ENCODE data around the gene IRF2BP1. TPM values are rescaled to one million over a fixed set of nuclear protein-coding genes. Genes with fewer than 3 reads are reported as not detected.

IRF2BP1 gene
- total and polyA plus RNA-seq, 2 of the 13 experiments (the other 11 are each of a cell fraction or from before 2014, with no cell fraction given): 4.3 to 14.3 TPM

DNA sequence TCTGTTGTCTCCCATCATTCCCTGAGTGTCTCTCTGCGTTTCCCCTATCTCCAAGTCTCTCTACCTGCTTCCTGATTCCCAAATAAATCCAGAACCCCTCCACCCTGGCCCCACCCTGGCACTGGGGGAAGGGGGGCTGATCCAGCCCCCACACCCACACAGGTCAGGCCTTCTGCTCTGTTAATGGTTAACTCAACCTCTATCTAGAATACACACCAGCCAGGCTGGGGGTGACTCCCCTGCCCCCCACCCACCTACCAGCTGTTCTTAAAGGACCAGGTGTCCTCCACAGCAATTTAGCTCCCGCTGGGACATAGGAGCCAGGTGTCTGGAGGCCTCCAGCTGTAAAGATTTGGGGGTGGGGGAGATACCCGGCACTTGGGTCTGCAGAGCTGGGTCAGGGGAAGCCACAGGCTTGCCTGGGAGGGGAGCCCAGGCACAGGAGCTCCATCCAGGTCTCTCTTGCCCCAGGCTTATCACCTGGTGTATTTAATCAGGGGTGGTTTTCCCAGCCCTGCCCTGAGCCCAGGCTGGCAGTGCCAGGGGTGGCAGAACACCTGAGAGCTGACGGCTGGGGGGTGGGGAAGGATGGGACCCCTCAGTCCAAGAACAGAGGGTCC is 3.9 kb downstream of the IRF2BP1 start (continued):
- peak; percentile 62; the same call in 1 of the 2 replicates for TF ChIP-seq ZNF605 (CRISPR knock-in tag; IDR thresholded peaks at IDR 0.05)
- 0 out of 2 replicates have a peak, but pooled peaks have one; percentile 30 for TF ChIP-seq ZNF572 (CRISPR knock-in tag; IDR thresholded peaks at IDR 0.05)
- TF ChIP-seq FIP1L1 (IDR thresholded peaks at IDR 0.05; ENCODE audit: borderline replicate concordance, insufficient read depth, low read depth, low read length): no peak
- TF ChIP-seq PHF20 (CRISPR knock-in tag; IDR thresholded peaks at IDR 0.05): no peak
- no peak for TF ChIP-seq GPN1 (CRISPR knock-in tag; IDR thresholded peaks at IDR 0.05; ENCODE audit: borderline replicate concordance)
- TF ChIP-seq JDP2 (CRISPR knock-in tag; IDR thresholded peaks at IDR 0.05; ENCODE audit: borderline replicate concordance): no peak; the same call in 1 of the 2 replicates
- TF ChIP-seq ZNF549 (CRISPR knock-in tag; IDR thresholded peaks at IDR 0.05): no peak
- TF ChIP-seq HNRNPLL (IDR thresholded peaks at IDR 0.05; ENCODE audit: low read depth, low read length, poor library complexity, severe bottlenecking): no peak
- no peak for TF ChIP-seq RFX5 (IDR thresholded peaks at IDR 0.05; ENCODE audit: low read depth, low read length)
- peak in 1 of 2 experiments; percentile 19; a peak in 2 of 4 replicates for TF ChIP-seq NR2F1 (CRISPR knock-in tag; IDR thresholded peaks at IDR 0.05)
- TF ChIP-seq, protein P1, sequence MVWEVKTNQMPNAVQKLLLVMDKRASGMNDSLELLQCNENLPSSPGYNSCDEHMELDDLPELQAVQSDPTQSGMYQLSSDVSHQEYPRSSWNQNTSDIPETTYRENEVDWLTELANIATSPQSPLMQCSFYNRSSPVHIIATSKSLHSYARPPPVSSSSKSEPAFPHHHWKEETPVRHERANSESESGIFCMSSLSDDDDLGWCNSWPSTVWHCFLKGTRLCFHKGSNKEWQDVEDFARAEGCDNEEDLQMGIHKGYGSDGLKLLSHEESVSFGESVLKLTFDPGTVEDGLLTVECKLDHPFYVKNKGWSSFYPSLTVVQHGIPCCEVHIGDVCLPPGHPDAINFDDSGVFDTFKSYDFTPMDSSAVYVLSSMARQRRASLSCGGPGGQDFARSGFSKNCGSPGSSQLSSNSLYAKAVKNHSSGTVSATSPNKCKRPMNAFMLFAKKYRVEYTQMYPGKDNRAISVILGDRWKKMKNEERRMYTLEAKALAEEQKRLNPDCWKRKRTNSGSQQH (CRISPR knock-in tag; IDR thresholded peaks at IDR 0.05; ENCODE audit: low read depth): 0 out of 2 replicates have a peak, but pooled peaks have one; percentile 57
- TF ChIP-seq IRX3 (CRISPR knock-in tag; IDR thresholded peaks at IDR 0.05; ENCODE audit: borderline replicate concordance, low read depth): no peak
- TF ChIP-seq, protein P2, sequence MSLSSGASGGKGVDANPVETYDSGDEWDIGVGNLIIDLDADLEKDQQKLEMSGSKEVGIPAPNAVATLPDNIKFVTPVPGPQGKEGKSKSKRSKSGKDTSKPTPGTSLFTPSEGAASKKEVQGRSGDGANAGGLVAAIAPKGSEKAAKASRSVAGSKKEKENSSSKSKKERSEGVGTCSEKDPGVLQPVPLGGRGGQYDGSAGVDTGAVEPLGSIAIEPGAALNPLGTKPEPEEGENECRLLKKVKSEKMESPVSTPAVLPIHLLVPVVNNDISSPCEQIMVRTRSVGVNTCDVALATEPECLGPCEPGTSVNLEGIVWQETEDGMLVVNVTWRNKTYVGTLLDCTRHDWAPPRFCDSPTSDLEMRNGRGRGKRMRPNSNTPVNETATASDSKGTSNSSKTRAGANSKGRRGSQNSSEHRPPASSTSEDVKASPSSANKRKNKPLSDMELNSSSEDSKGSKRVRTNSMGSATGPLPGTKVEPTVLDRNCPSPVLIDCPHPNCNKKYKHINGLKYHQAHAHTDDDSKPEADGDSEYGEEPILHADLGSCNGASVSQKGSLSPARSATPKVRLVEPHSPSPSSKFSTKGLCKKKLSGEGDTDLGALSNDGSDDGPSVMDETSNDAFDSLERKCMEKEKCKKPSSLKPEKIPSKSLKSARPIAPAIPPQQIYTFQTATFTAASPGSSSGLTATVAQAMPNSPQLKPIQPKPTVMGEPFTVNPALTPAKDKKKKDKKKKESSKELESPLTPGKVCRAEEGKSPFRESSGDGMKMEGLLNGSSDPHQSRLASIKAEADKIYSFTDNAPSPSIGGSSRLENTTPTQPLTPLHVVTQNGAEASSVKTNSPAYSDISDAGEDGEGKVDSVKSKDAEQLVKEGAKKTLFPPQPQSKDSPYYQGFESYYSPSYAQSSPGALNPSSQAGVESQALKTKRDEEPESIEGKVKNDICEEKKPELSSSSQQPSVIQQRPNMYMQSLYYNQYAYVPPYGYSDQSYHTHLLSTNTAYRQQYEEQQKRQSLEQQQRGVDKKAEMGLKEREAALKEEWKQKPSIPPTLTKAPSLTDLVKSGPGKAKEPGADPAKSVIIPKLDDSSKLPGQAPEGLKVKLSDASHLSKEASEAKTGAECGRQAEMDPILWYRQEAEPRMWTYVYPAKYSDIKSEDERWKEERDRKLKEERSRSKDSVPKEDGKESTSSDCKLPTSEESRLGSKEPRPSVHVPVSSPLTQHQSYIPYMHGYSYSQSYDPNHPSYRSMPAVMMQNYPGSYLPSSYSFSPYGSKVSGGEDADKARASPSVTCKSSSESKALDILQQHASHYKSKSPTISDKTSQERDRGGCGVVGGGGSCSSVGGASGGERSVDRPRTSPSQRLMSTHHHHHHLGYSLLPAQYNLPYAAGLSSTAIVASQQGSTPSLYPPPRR (CRISPR knock-in tag; IDR thresholded peaks at IDR 0.05; ENCODE audit: borderline replicate concordance): peak; percentile 83; the same call in 1 of the 2 replicates
- no peak for TF ChIP-seq MAFG (CRISPR knock-in tag; IDR thresholded peaks at IDR 0.05)
- TF ChIP-seq ZNF598 (CRISPR knock-in tag; IDR thresholded peaks at IDR 0.05; ENCODE audit: borderline replicate concordance): no peak
- TF ChIP-seq, protein P3, sequence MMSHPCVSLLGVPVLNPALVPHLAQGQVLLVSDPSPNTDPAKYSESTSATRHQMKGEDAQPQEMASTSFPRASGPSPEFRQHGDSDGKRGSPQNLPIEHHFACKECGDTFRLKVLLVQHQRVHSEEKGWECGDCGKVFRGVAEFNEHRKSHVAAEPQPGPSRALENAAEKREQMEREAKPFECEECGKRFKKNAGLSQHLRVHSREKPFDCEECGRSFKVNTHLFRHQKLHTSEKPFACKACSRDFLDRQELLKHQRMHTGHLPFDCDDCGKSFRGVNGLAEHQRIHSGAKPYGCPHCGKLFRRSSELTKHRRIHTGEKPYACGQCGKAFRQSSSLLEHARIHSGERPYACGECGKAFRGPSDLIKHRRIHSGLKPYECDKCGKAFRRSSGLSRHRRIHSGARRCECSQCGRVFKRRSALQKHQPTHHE (CRISPR knock-in tag; IDR thresholded peaks at IDR 0.05; ENCODE audit: borderline replicate concordance): no peak
- no peak for TF ChIP-seq SYNCRIP (IDR thresholded peaks at IDR 0.05; ENCODE audit: insufficient read depth, low read depth, low read length)
- TF ChIP-seq, protein P4, sequence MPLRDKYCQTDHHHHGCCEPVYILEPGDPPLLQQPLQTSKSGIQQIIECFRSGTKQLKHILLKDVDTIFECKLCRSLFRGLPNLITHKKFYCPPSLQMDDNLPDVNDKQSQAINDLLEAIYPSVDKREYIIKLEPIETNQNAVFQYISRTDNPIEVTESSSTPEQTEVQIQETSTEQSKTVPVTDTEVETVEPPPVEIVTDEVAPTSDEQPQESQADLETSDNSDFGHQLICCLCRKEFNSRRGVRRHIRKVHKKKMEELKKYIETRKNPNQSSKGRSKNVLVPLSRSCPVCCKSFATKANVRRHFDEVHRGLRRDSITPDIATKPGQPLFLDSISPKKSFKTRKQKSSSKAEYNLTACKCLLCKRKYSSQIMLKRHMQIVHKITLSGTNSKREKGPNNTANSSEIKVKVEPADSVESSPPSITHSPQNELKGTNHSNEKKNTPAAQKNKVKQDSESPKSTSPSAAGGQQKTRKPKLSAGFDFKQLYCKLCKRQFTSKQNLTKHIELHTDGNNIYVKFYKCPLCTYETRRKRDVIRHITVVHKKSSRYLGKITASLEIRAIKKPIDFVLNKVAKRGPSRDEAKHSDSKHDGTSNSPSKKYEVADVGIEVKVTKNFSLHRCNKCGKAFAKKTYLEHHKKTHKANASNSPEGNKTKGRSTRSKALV (CRISPR knock-in tag; IDR thresholded peaks at IDR 0.05): no peak; the same call in 1 of the 2 replicates
- TF ChIP-seq ZNF766 (CRISPR knock-in tag; IDR thresholded peaks at IDR 0.05; ENCODE audit: borderline replicate concordance): 0 out of 2 replicates have a peak, but pooled peaks have one; percentile 33

Measured in HepG2 (cell line).